Activated B cell treated with CpG ODN at 0.5 μM for 24 hours (primary cell): ENCODE measurements around the gene ABCA7. TPM values are rescaled to one million over a fixed set of nuclear protein-coding genes. Genes with fewer than 3 reads are reported as not detected.

Experiments used
- ATAC-seq: fragments of 200-7000 bp; cut with Tn5 transposase; one replicate; pipeline ENCODE4 v1.10.0; 2021; ENCODE audit warnings: low read depth, mild to moderate bottlenecking, moderate library complexity
- CTCF ChIA-PET: fragments of 350-600 bp; sonication (Branson Sonifier 250); formaldehyde crosslinking; loops from one replicate; lab custom pipeline; 2021; ENCODE audit warnings: antibody characterized with exemption; lab: Charles Lee
- POLR2A ChIA-PET: fragments of 350-600 bp; sonication (Branson Sonifier 250); formaldehyde crosslinking; loops from one replicate; lab custom pipeline; 2021; ENCODE audit warnings: antibody characterized with exemption; lab: Charles Lee
- DNase-seq: peaks from one replicate; pipeline ENCODE4 v3.0.0; 2022
- H3K27ac Mint-ChIP-seq: one replicate; pipeline ENCODE4 v1.8.0; 2020; ENCODE audit warnings: mixed read lengths
- H3K27me3 Mint-ChIP-seq: one replicate; pipeline ENCODE4 v1.8.0; 2021; ENCODE audit warnings: mixed read lengths
- H3K36me3 Mint-ChIP-seq: one replicate; pipeline ENCODE4 v1.8.0; 2021; ENCODE audit warnings: low read depth, mixed read lengths
- H3K4me1 Mint-ChIP-seq: one replicate; pipeline ENCODE4 v1.8.0; 2021; ENCODE audit warnings: mixed read lengths
- H3K4me3 Mint-ChIP-seq: one replicate; pipeline ENCODE4 v1.8.0; 2020; ENCODE audit warnings: mild to moderate bottlenecking, mixed read lengths
- H3K9me3 Mint-ChIP-seq: one replicate; pipeline ENCODE4 v1.8.0; 2020; ENCODE audit warnings: mixed read lengths
- intact Hi-C: fragments of 100-400 bp; cut with micrococcal nuclease; formaldehyde crosslinking; loops from one replicate; pipeline ENCODE4 v1.15.1; 2024
- total RNA-seq: library from RNA; stranded (reverse); gene quantifications from 2 replicates; pipeline ENCODE4 v1.2.3, GENCODE V29; 2022
- TF ChIP-seq, protein P1 (sequence below): fragments of 200-600 bp; IDR thresholded peaks from one replicate; pipeline ENCODE4 v1.8.0; 2022; ENCODE audit warnings: antibody characterized with exemption, mild to moderate bottlenecking

ABCA7 gene
- total RNA-seq, 1 donor from 2014 or later, result 188 TPM

DNA sequence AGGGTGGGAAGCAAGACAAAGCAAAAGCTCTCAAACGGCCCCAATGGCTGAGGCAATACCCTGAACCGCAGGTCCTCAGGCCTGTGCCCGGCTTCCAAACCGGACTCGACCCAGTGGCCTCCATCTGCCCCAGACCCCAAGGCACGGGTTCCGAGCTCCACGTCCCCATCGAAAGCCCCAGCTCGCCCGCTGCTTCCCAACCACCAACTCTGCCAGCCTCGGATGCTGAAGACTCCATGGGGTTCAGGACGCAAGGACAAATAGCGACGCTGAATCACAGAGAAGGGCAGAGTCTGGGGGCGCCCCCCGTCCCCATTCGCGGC is 54.7 kb downstream of the ABCA7 start:
- Mint-ChIP-seq H3K9me3 (no peaks in the 10 kb centered on the region), H3K27ac (peak overlapping the region; percentile 84), H3K27me3 (no peaks in the 10 kb centered on the region), H3K36me3 (peaks cover 21% of the 10 kb centered on the region), H3K4me3 (peak overlapping the region; percentile 90), H3K4me1 (peaks cover 40% of the 10 kb centered on the region)
- ATAC-seq, result no peak
- CTCF ChIA-PET, result interaction anchor here (0.7 kb wide), 1 partner anchor 30 kb away, joined by 5 read pairs; no protein-coding TSS in a partner anchor
- intact Hi-C loops, result loop anchor here (2.0 kb wide), 1 partner anchor 56 kb away; no protein-coding TSS in a partner anchor
- TF ChIP-seq, protein P1, sequence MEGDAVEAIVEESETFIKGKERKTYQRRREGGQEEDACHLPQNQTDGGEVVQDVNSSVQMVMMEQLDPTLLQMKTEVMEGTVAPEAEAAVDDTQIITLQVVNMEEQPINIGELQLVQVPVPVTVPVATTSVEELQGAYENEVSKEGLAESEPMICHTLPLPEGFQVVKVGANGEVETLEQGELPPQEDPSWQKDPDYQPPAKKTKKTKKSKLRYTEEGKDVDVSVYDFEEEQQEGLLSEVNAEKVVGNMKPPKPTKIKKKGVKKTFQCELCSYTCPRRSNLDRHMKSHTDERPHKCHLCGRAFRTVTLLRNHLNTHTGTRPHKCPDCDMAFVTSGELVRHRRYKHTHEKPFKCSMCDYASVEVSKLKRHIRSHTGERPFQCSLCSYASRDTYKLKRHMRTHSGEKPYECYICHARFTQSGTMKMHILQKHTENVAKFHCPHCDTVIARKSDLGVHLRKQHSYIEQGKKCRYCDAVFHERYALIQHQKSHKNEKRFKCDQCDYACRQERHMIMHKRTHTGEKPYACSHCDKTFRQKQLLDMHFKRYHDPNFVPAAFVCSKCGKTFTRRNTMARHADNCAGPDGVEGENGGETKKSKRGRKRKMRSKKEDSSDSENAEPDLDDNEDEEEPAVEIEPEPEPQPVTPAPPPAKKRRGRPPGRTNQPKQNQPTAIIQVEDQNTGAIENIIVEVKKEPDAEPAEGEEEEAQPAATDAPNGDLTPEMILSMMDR, result no peak
- DNase-seq, result no peak
- POLR2A ChIA-PET, result interaction anchor here (0.5 to 2.9 kb wide), 10 partner anchors 10 to 343 kb away, joined by 3 to 48 read pairs (median 6); partner anchors contain the start of genes ABCA7, ARHGAP45, CIRBP and RNU6-2

DNA sequence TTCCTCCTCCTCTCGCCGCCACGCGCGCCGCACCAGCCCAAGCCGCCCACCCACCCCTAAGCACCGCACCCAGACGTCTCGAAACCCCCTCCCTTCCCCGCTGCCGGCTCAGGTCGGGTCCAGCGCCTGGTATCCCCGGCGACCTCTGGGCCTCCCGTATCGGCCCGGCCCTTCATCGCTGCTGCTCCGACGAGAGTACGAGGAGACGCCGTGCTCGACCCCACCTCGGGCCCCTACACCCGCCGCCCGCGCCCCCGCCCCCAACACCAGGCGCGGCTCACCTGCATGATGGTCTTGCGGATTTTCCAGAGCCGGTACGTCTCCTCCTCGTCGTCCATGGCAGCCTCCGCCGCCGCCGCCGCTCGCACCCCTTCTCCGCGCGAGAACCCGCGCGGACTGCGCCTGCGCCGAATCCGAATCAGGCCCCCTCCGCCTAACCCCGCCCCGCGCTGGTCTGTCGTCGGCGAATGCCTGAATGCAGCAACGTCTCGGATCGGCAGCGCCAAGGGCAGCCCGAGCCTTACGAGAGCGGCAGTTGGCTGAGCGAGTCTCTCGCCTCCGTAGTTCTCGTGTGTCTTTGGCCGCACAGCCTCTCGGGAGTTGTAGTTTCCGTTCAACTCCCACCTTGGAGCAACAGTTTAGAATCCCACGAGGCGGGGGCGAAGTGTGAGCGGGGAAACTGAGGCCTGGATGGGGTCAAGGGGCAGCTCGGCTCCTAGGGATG is 55.2 kb downstream of the ABCA7 start, which contains the start of gene POLR2E:
TSS of gene POLR2E (minus strand) at position 398 of the 724 bp plus-strand sequence. CDS start at position 338, 60 bp downstream.
- ChIA-PET CTCF (interaction anchor here (0.7 kb wide), 1 partner anchor 30 kb away, joined by 5 read pairs; no protein-coding TSS in a partner anchor), POLR2A (interaction anchor here (0.6 to 2.9 kb wide), 13 partner anchors 9 to 342 kb away, joined by 3 to 48 read pairs (median 4); partner anchors contain the start of genes ABCA7, ARHGAP45, CIRBP and GPX4)
- ATAC-seq (peak; percentile 98), DNase-seq (peak; percentile 98)
- peaks cover 19% of the 10 kb centered on the region for H3K36me3 Mint-ChIP-seq
- TF ChIP-seq, protein P1, result no peak
- intact Hi-C loops, result loop anchor here (1.0 to 2.0 kb wide), 3 partner anchors 8 to 146 kb away; partner anchors contain the start of genes ATP5F1D and GPX4
- peak within 1 kb of the TSS; percentile 84 for H3K27ac Mint-ChIP-seq
- peaks cover 45% of the 10 kb centered on the region for H3K4me1 Mint-ChIP-seq
- peak within 1 kb of the TSS; percentile 90 for H3K4me3 Mint-ChIP-seq
- H3K9me3 Mint-ChIP-seq, result no peaks in the 10 kb centered on the region
- no peaks in the 10 kb centered on the region for H3K27me3 Mint-ChIP-seq

DNA sequence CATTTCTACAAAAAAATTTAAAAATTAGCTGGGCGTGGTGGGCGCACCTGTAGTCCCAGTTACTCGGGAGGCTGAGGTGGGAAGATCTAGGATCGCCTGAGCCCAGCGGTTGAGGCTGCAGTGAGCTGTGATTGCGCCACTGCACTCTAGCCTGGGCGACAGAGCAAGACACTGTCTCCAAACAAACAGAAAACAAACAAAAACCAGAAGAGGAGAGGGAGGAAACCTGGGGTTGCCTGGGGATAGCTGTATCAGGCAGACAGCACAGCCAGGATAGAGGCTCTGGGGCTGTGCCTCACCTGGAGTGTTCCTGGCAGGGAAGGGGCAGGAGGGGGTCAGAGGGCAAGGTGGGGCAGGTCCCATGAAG is 57.9 kb downstream of the ABCA7 start:
- ChIA-PET CTCF (no interaction called here), POLR2A (interaction anchor here (1.0 to 1.4 kb wide), 4 partner anchors 16 to 33 kb away, joined by 3 to 5 read pairs (median 4); partner anchors contain the start of gene ARHGAP45)
- intact Hi-C loops, result no loop called here
- TF ChIP-seq, protein P1, result no peak
- DNase-seq (no peak), ATAC-seq (no peak)
- H3K27me3 Mint-ChIP-seq, result no peaks in the 10 kb centered on the region
- H3K9me3 Mint-ChIP-seq, result no peaks in the 10 kb centered on the region
- H3K36me3 Mint-ChIP-seq, result peaks cover 12% of the 10 kb centered on the region
- H3K4me3 Mint-ChIP-seq, result no peak overlapping the region
- no peak overlapping the region for H3K27ac Mint-ChIP-seq
- H3K4me1 Mint-ChIP-seq, result peaks cover 64% of the 10 kb centered on the region

DNA sequence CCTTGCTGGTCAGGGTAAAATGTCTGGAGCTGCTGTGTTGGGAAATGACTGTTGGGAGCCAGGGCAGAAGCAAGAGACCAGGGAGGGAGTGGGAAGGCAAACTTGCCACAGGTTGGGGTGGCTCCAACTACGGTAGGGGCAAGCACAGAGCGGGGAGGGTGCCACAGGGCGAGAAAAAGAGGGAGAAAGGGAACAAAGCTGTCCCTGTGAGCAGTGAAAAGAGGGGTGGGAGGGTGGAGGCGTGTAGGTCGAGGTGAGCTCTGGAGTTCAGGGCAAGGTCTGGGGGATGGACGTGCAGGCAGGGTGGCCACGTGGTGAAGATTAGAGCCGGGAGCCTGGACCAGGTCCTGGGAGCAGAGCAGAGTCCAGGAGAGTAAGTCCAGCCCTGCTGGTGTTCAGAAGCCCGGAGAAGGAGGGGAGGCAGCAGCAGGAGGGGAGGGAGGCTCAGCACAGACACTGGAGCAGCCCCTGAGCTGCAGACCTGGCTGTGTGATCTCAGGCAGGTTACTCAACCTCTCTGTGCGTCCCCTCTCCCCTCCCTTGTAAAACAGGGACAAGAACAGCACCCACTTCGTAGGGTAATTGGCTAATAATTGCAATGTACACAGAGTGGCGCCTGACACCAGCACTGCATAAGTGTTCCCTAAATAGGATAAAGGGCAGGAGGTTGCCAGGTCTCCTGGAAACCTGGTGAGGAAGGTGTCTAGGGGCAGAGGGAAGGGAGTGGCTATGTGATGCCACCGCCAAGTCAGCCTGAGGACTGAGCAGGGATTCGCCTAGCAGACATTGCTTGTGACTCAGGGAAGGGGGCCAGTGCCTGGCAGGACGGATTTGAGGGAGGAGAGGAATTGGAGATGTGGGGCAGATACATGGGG is 58.5 kb downstream of the ABCA7 start:
- peaks cover 64% of the 10 kb centered on the region for H3K4me1 Mint-ChIP-seq
- no peak overlapping the region for H3K27ac Mint-ChIP-seq
- ChIA-PET POLR2A (interaction anchor here (0.7 to 1.3 kb wide), 4 partner anchors 15 to 34 kb away, joined by 3 to 4 read pairs (median 3); no protein-coding TSS in a partner anchor), CTCF (no interaction called here)
- DNase-seq (no peak), ATAC-seq (no peak)
- H3K27me3 Mint-ChIP-seq, result no peaks in the 10 kb centered on the region
- H3K36me3 Mint-ChIP-seq, result peaks cover 8% of the 10 kb centered on the region
- H3K9me3 Mint-ChIP-seq, result no peaks in the 10 kb centered on the region
- intact Hi-C loops, result no loop called here
- H3K4me3 Mint-ChIP-seq, result no peak overlapping the region
- TF ChIP-seq, protein P1, result no peak
